ENCODE results near the gene PPP1R12C. TPM values are rescaled to one million over a fixed set of nuclear protein-coding genes. Genes with fewer than 3 reads are reported as not detected.

PPP1R12C gene
- total and polyA plus RNA-seq, 10 of the 15 experiments (the other 5 are each of a cell fraction or from before 2014, with no cell fraction given): 1.4 to 84.7 (median 20.5) TPM

- TF ChIP-seq PRDM15 (CRISPR knock-in tag; IDR thresholded peaks at IDR 0.05): no peak
- TF ChIP-seq HDAC2 (IDR thresholded peaks at IDR 0.05): no peak
- no peak for TF ChIP-seq PAX5 (IDR thresholded peaks at IDR 0.05; ENCODE audit: borderline replicate concordance, low read depth, low read length)
Observed at GRCh38 chr19:55112777-55113569, 4.5 kb downstream of the PPP1R12C start (continued).

GRCh38 chr19:55112246-55112776 lies 5.1 kb downstream of the PPP1R12C start:
- no peak for TF ChIP-seq BRCA1 (IDR thresholded peaks at IDR 0.05; ENCODE audit: low read depth, low read length)
- no peak for TF ChIP-seq KLF5 (IDR thresholded peaks at IDR 0.05; ENCODE audit: partially characterized antibody)
- no peak for TF ChIP-seq TBL1XR1 (IDR thresholded peaks at IDR 0.05; ENCODE audit: low read depth, low read length)
- TF ChIP-seq ESRRA (IDR thresholded peaks at IDR 0.05; ENCODE audit: low read length): no peak
- no peak for TF ChIP-seq MXI1 (IDR thresholded peaks at IDR 0.05; ENCODE audit: low read depth, low read length)
- TF ChIP-seq SREBF2 (IDR thresholded peaks at IDR 0.05; ENCODE audit: low read length): no peak
- no peak for TF ChIP-seq NFYB (IDR thresholded peaks at IDR 0.05; ENCODE audit: insufficient read depth, low read depth, low read length)
- Histone ChIP-seq H3K79me2 (ENCODE audit: control insufficient read depth, insufficient read depth, low read length) (peaks cover 38% of the 10 kb centered on the region), H3K4me3 (no peak overlapping the region), H3K4me1 (ENCODE audit: control insufficient read depth, insufficient read depth, low read length) (peaks cover 12% of the 10 kb centered on the region), H2AFZ (ENCODE audit: control insufficient read depth, low read depth, low read length) (no peak overlapping the region), H3K36me3 (ENCODE audit: control insufficient read depth in 2 of 2, insufficient read depth in 2 of 2, low read length in 1 of 2) (peaks cover 0 to 6% of the 10 kb centered on the region in 2 experiments; a peak in 3 of 4 replicates), H3K9ac (ENCODE audit: control insufficient read depth, insufficient read depth, low read length) (no peak overlapping the region), H4K20me1 (ENCODE audit: control insufficient read depth, insufficient read depth) (peaks cover 3% of the 10 kb centered on the region; the same call in 1 of the 2 replicates), H3K27ac (ENCODE audit: control insufficient read depth, insufficient read depth) (no peak overlapping the region), H3K9me3 (replicated peaks; ENCODE audit: control insufficient read depth, insufficient read depth, low read length) (no peaks in the 10 kb centered on the region), H3K4me2 (ENCODE audit: control insufficient read depth, insufficient read depth) (no peak overlapping the region), H3K27me3 (replicated peaks in 1 of 2; ENCODE audit: control insufficient read depth in 2 of 2, insufficient read depth in 2 of 2, low read length in 1 of 2) (no peaks in the 10 kb centered on the region)
- ATAC-seq (no peak), FAIRE-seq (no peak), DNase-seq (ENCODE audit: low read depth, low spot score) (no peak)
- SMC1A ChIA-PET (ENCODE audit: uncharacterized antibody, unreplicated experiment): no interaction called here
- in situ Hi-C loops (cut with MboI) (no loop called here), intact Hi-C loops (cut with micrococcal nuclease; ENCODE audit: unreplicated experiment) (no loop called here)
- 94% methylated on average over 25 of the region's 25 CpGs for WGBS (ENCODE audit: insufficient coverage, insufficient replicate concordance, low lambda C conversion rate, missing lambda C conversion rate)
- RAD21 ChIA-PET (ENCODE audit: unreplicated experiment): no interaction called here
- CTCF ChIA-PET: no interaction called here
- POLR2A ChIA-PET: no interaction called here
- BruUV-seq (replicated peaks): no TSS peak
